Activated T-cell treated with anti-CD3 and anti-CD28 coated beads, Interleukin-2, amount 50 U/mL, for 72 hours (primary cell): ENCODE results near the gene SPATA13. TPM values are rescaled to one million over a fixed set of nuclear protein-coding genes. Genes with fewer than 3 reads are reported as not detected.
"Not testable (repeated sequence)": the region's sequence is repeated elsewhere in the genome, so short reads cannot be mapped to it uniquely, and the experiment has no call there.

Source experiments
- ATAC-seq, 2 donors: fragments of 150-1000 bp; cut with Tn5 transposase; replicated peaks in 1 of 2; 2 replicates each; pipeline ENCODE4 v1.10.0; 2021; ENCODE audit warnings: moderate library complexity in 2 of 2, mild to moderate bottlenecking in 1 of 2
- DNase-seq, 2 donors: peaks; one replicate each; pipeline ENCODE4 v3.0.0; 2021 to 2022; ENCODE audit warnings: mixed read lengths in 1 of 2
- H3K27ac Mint-ChIP-seq: one replicate; pipeline ENCODE4 v1.8.0; 2022; ENCODE audit warnings: mild to moderate bottlenecking, moderate library complexity, mixed read lengths
- H3K27me3 Mint-ChIP-seq: one replicate; pipeline ENCODE4 v1.8.0; 2022; ENCODE audit warnings: low read depth, mixed read lengths
- H3K36me3 Mint-ChIP-seq, 2 donors: one replicate each; pipeline ENCODE4 v1.8.0; 2022; ENCODE audit warnings: mixed read lengths in 2 of 2, mild to moderate bottlenecking in 1 of 2; ENCODE audit not compliant: insufficient read depth in 2 of 2
- H3K4me1 Mint-ChIP-seq: one replicate; pipeline ENCODE4 v1.8.0; 2022; ENCODE audit warnings: low read depth, mixed read lengths
- H3K4me3 Mint-ChIP-seq, 2 donors: one replicate each; pipeline ENCODE4 v1.8.0; 2022; ENCODE audit warnings: mild to moderate bottlenecking in 2 of 2, mixed read lengths in 2 of 2, moderate library complexity in 2 of 2
- H3K9me3 Mint-ChIP-seq, 2 donors: one replicate each; pipeline ENCODE4 v1.8.0; 2022; ENCODE audit warnings: mixed read lengths in 2 of 2
- total RNA-seq, 2 donors: library from RNA; stranded (reverse); gene quantifications; one replicate each; pipeline ENCODE4 v1.2.3, GENCODE V29; 2022

The SPATA13 gene
- total RNA-seq, 2 donors from 2014 or later: 60.8 to 68.6 TPM

DNA sequence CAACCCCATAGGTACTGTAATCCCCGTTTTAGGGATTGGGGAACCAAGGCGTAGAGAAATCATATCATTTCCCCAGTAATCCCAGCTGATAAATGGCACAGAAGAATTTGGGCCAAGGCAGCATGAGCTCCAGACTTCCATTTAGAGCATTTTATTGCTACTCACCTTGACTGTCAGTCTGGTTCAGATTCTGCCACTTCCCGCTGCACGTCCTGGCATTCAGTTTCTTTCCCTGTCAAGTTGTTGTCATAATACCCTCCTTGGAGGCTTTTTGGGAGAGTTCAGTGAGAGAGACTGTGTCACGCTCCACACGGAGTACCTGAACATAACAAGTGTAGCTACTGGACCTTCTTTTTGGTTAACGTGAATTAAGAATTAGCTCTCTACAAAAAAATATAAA lies 141.4 kb downstream of the SPATA13 start:
- Mint-ChIP-seq H3K36me3 (peaks cover 8 to 29% of the 10 kb centered on the region in 2 donors), H3K4me3 (no peak overlapping the region), H3K27ac (no peak overlapping the region), H3K27me3 (no peaks in the 10 kb centered on the region), H3K4me1 (no peaks in the 10 kb centered on the region), H3K9me3 (no peaks in the 10 kb centered on the region)
- no peak for DNase-seq
- ATAC-seq: no peak

DNA sequence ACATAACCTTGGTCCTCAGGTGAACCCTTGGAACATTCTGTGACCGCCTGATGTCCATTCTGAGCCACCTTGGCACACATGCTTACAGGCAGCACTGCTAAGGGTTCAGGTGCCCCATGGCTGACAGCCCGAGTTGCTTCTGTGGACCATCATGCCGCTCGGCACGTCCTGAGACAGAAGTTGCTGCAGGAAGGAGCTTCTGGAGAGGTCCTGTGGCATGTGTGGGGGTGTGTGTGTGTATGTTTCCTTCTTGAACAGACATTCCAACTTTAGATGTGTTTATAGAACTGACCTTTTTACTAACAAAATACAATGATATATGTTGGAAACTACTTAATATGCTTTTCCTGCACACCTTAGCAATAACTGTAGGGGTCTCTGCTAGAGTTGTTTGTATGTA lies 144.1 kb downstream of the SPATA13 start:
- no peaks in the 10 kb centered on the region for H3K9me3 Mint-ChIP-seq
- no peak overlapping the region for H3K27ac Mint-ChIP-seq
- H3K36me3 Mint-ChIP-seq: peaks cover 2 to 19% of the 10 kb centered on the region in 2 donors
- DNase-seq: no peak
- H3K27me3 Mint-ChIP-seq: no peaks in the 10 kb centered on the region
- H3K4me1 Mint-ChIP-seq: no peaks in the 10 kb centered on the region
- no peak overlapping the region for H3K4me3 Mint-ChIP-seq
- ATAC-seq: no peak

- Mint-ChIP-seq H3K36me3 (peaks cover 2 to 15% of the 10 kb centered on the region in 2 donors), H3K27ac (no peak overlapping the region), H3K9me3 (no peaks in the 10 kb centered on the region), H3K4me3 (no peak overlapping the region), H3K27me3 (no peaks in the 10 kb centered on the region), H3K4me1 (no peaks in the 10 kb centered on the region)
- no peak for ATAC-seq
- DNase-seq: no peak
Measured at GRCh38 chr13:24306632-24307031, 146.1 kb downstream of the SPATA13 start.

- no peaks in the 10 kb centered on the region for H3K27me3 Mint-ChIP-seq
- no peak overlapping the region for H3K4me3 Mint-ChIP-seq
- ATAC-seq: no peak
- peaks cover 0 to 10% of the 10 kb centered on the region in 2 donors for H3K36me3 Mint-ChIP-seq
- no peak for DNase-seq
- no peaks in the 10 kb centered on the region for H3K4me1 Mint-ChIP-seq
- no peaks in the 10 kb centered on the region for H3K9me3 Mint-ChIP-seq
- no peak overlapping the region for H3K27ac Mint-ChIP-seq
Measured at GRCh38 chr13:24307211-24308067, 146.9 kb downstream of the SPATA13 start.

GRCh38 chr13:24308068-24308445 lies 147.5 kb downstream of the SPATA13 start:
- Mint-ChIP-seq H3K4me1 (no peaks in the 10 kb centered on the region), H3K27me3 (no peaks in the 10 kb centered on the region), H3K9me3 (no peaks in the 10 kb centered on the region), H3K36me3 (peaks cover 0 to 9% of the 10 kb centered on the region in 2 donors), H3K27ac (no peak overlapping the region), H3K4me3 (no peak overlapping the region)
- ATAC-seq (no peak), DNase-seq (no peak)

DNA sequence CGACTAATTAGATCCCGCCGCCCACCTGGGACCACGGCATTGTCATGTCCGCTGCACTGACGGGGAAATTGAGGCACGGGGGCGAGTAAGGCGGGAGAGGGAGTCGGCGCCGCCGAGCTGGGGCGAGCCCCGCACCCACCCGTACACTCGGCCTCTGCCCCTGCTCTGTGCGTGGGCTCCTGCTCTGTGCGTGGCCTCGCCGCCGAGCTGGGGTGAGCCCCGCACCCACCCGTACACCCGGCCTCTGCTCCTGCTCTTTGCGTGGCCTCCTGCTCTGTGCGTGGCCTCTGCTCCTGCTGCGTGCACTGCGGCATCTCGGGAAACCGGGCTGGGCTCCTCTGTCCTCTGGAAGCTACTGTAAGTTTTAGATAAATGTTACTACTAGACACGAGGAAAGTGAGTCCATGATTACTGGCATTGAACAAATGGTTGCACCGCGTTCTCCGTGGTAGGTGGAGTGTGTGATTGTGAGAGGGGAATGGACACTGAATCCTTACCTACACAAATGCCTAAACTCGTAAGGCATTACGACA lies 148.0 kb downstream of the SPATA13 start:
- Mint-ChIP-seq H3K27ac (no peak overlapping the region), H3K4me1 (no peaks in the 10 kb centered on the region), H3K36me3 (peaks cover 0 to 5% of the 10 kb centered on the region in 2 donors), H3K4me3 (no peak overlapping the region), H3K9me3 (no peaks in the 10 kb centered on the region), H3K27me3 (no peaks in the 10 kb centered on the region)
- DNase-seq (no peak), ATAC-seq (peak; percentile 44 to 45)

- H3K36me3 Mint-ChIP-seq, ATAC-seq, DNase-seq, H3K27me3 Mint-ChIP-seq, H3K4me1 Mint-ChIP-seq, H3K9me3 Mint-ChIP-seq, H3K4me3 Mint-ChIP-seq: not testable (repeated sequence)
- peak within 1 kb of the TSS; percentile 33 for H3K27ac Mint-ChIP-seq
Measured at GRCh38 chr13:24309300-24309699, 148.8 kb downstream of the SPATA13 start, which contains the start of gene C1QTNF9. Gene C1QTNF9 (plus strand): TSS chr13:24309580. CDS start chr13:24316004, 6,424 bp downstream.

DNA sequence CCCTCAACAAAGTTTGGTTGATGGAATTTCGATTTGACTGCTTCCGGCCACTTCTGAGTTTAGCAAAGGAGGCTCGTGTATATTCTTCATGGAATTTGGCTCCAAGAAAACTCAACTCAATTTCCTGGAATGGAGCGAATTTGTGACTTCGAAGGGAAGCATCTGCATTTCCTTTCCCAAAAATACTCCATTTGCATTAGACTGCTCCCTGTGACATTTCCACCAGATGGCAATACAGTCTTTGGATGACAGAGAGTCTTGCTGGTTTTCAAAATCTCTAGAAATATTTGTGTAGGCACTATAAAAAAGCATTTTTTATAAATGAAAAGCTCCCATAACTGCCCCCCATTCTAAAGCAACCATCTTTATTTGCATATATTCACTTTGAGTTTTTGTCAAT lies 152.9 kb downstream of the SPATA13 start:
- H3K27ac Mint-ChIP-seq: no peak overlapping the region
- DNase-seq: no peak

DNA sequence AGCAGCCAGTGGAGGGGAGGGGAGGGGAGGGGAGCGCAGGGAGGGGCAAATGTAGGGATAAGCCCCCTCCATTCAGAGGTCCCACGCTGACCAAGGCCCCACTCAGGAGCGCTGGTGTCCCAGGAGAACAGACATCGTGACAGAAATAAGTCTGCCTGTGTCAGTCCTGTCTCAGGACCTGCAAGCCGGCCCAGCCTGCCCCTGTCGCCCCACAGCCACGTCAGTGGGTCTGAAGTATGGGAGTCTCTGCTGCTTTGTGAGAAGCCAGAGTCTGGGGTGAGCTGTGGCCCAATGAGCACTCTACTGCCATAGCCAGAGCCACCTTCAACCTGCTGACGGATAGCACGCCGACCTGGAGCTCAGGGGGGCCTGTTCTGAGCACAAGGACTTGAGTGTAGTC lies 157.3 kb downstream of the SPATA13 start:
- not testable (repeated sequence) for H3K4me3 Mint-ChIP-seq, H3K36me3 Mint-ChIP-seq, H3K27me3 Mint-ChIP-seq, H3K4me1 Mint-ChIP-seq, H3K27ac Mint-ChIP-seq, H3K9me3 Mint-ChIP-seq, ATAC-seq, DNase-seq

More for the DNA sequence above, 152.9 kb downstream of the SPATA13 start:
- Mint-ChIP-seq H3K27me3 (no peaks in the 10 kb centered on the region), H3K4me3 (no peak overlapping the region), H3K4me1 (no peaks in the 10 kb centered on the region), H3K9me3 (no peaks in the 10 kb centered on the region), H3K36me3 (no peaks in the 10 kb centered on the region)
- no peak for ATAC-seq

DNA sequence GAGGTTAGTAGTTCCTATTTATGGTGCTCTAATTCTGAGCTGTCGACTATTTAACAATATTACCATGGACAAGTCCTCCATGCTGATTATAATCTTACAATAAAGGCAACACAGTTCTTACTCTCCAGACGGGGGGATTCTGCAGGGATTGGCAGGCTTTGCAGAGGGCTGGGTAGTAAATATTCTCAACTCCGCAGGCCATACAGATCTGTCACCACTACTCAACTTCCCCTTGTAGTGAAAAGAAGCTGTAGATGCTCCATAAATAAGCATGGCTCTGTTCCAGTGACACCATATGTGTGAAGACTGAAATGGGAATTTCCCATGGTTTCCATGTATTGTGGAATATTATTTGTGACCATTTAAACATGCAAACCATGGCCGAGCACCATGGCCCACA lies 158.4 kb downstream of the SPATA13 start:
- not testable (repeated sequence) for H3K27ac Mint-ChIP-seq, H3K4me3 Mint-ChIP-seq, H3K4me1 Mint-ChIP-seq, H3K9me3 Mint-ChIP-seq, H3K36me3 Mint-ChIP-seq, DNase-seq, ATAC-seq, H3K27me3 Mint-ChIP-seq

GRCh38 chr13:24319641-24320040 lies 159.1 kb downstream of the SPATA13 start:
- H3K4me1 Mint-ChIP-seq, H3K27me3 Mint-ChIP-seq, H3K9me3 Mint-ChIP-seq, DNase-seq, H3K4me3 Mint-ChIP-seq, H3K27ac Mint-ChIP-seq, H3K36me3 Mint-ChIP-seq, ATAC-seq: not testable (repeated sequence)

GRCh38 chr13:24321416-24321815 lies 160.9 kb downstream of the SPATA13 start:
- H3K27me3 Mint-ChIP-seq: peaks cover 17% of the 10 kb centered on the region
- not testable (repeated sequence) for H3K4me3 Mint-ChIP-seq, ATAC-seq, H3K36me3 Mint-ChIP-seq, H3K4me1 Mint-ChIP-seq, H3K27ac Mint-ChIP-seq, DNase-seq, H3K9me3 Mint-ChIP-seq

DNA sequence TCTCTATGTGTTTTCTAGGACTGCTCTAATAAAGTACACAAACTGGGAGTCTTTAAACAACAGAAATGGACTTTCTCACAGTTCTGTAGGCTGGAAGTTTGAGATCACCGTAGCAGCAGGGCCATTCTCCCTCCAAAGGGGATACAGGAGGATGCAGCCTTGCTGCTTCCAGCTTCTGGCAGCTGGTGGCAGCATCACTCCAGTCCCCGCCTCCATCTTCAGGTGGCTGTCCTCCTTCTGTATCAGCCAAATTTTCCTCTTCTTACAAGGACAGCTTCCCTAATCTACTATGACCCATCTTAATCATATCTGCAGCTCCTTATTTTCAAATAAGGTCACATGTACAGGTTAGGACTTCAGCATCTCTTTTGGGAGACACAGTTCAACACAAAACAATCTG lies 161.9 kb downstream of the SPATA13 start:
- H3K9me3 Mint-ChIP-seq, H3K4me3 Mint-ChIP-seq, H3K4me1 Mint-ChIP-seq, H3K36me3 Mint-ChIP-seq, H3K27ac Mint-ChIP-seq, DNase-seq: not testable (repeated sequence)
- ATAC-seq: peak in 1 of 2 donors; percentile 40
- peaks cover 24% of the 10 kb centered on the region for H3K27me3 Mint-ChIP-seq
